ENCODE measurements around the gene BNC2.
"Not testable (repeated sequence)": the region's sequence is repeated elsewhere in the genome, so short reads cannot be mapped to it uniquely, and the experiment has no call there.

BNC2 gene

DNA sequence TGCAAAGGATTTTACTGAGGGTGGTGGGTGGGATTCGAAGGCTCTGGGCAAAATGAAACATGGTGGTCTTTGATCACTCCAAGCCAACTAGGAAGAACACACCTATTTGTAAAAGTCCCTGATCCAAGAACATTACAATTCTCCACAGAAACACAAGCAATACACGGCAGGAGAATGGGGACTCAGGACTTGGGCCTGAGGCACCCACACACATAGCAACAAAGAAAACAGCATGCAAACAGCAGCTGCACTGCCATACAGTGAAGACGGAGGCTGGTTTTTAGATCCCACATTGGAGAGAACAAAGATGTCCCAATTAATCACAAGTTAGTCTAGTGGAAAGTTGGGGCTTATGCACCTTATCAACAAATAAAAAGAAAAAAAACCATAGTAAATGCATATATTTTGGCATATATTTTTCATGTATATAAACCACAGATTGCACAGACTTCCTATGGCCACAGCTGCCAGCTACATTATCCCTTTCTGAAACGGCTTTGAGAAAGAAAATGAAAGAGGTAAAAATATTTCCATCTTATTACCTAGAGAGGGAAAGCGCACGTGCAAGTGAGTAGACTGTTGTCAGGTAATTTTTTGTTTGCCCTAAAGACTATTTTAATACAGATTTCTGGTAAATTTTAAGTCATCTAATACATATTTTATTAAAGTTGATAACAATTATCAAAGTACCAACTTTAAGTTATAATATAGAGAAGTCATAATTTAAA, 410.9 kb downstream of the BNC2 start:
- DNase-seq (ENCODE audit: low read depth in 2 of 2, low spot score in 1 of 2): no peak

DNA sequence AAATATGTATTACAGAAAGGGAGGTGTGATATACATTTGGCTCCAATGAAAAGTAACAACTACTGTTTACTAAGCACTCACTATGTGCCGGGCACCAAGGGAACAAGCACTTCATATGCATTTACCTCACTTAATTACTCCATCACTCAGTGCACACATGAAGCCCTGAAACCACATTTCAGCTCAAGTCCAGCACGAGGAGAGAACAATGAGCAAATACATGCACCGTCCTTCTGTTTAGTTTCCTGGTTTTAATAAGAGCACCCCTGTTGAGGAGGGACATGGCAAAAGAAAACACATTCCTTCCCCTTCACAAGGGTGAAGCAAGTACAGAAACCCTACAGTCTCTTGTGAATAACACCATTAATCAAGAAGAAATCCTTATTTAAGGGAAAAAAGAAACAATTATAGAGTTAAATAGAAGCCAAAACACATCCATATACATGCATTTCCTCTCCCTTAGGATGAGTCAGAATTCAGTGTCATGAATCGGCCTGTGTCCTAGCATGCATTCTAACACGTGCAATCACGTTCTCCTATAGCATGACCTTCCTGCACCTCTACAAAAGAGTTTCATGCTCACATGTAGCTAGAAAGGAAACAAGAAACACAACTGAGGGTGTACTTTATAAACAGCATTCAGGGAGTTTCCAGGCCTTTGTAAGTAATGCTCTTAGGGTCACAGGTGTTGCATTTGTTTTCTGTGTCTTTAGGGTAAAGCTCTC, 411.6 kb downstream of the BNC2 start:
- DNase-seq (ENCODE audit: low read depth in 2 of 2, low spot score in 1 of 2): no peak

DNA sequence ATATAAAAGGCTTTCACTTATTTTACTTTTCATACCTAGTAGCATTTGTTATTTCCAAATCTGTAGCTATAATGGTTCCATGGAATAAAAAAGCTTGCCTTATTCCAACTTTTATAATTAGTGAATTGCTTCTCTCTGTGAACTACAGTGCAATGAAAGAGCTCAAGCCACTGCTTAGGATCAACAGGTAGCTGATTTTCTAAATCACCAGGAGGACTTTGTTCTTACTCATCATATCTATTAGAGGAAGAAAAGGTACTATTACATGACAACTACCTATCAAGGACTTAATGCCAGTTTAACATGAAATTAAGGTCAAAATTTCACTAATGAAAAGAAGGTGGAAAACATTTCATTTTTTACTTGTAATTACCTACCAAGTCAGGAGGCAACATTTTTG, 414.6 kb downstream of the BNC2 start:
- no peak for DNase-seq (ENCODE audit: low read depth in 2 of 2, low spot score in 1 of 2)

DNA sequence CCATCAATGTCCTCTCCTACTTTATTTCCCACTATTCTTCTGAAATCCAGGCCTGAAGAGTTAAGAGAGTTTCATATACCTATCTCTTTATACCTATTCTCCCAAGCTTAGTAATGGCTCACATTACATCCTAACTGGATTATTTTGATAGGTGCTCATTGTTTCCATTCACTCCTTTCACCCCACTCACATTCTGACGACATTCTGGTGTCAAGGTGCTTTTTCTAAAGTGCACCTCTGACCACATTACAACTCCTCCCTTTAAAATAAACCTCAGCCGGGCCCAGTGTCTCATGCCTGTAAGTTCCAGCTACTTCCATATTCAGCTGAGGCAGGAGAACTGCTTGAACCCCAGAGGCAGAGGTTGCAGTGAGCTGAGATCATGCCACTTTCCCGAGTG, 417.1 kb downstream of the BNC2 start:
- DNase-seq (ENCODE audit: low read depth in 2 of 2, low spot score in 1 of 2): no peak

DNA sequence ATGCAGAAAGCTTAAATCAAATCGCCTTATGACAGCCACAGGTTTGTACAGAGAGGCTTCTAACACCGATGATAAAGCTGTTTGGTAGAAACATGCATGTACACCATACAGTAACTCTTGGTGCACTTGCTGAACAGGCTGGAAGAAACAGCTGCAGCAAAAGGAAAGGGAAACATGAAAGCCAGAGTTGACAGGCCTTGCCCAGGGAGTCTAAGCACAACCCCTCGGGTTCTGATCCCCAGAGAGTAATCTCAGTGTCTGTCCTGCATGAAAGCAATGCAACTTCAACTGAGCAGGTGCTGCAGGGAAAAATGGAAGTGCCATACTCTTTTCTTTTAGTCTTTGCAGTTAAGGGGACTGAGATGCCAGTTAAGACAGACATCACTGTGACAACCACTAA, 419.9 kb downstream of the BNC2 start:
- DNase-seq (ENCODE audit: low read depth in 2 of 2, low spot score in 1 of 2): no peak

DNA sequence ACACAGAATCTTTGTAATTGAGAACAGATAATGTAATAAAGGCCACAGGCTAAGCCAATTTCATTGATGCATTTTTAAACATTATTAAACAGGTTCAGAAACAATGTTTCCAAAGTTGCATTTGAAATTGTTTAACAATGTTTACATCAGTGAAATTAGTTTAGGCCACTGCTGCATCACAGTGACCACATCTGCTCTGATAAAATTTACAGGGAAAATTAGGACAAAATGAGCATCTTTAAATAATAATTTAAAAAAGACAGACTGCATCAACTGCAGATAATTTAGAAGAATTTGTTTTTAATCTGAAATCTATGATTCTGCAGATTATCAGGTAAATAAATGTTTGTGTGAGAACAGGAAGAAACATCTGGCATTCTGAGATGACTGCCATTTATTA, 420.4 kb downstream of the BNC2 start:
- no peak for DNase-seq (ENCODE audit: low read depth in 2 of 2, low spot score in 1 of 2)

DNA sequence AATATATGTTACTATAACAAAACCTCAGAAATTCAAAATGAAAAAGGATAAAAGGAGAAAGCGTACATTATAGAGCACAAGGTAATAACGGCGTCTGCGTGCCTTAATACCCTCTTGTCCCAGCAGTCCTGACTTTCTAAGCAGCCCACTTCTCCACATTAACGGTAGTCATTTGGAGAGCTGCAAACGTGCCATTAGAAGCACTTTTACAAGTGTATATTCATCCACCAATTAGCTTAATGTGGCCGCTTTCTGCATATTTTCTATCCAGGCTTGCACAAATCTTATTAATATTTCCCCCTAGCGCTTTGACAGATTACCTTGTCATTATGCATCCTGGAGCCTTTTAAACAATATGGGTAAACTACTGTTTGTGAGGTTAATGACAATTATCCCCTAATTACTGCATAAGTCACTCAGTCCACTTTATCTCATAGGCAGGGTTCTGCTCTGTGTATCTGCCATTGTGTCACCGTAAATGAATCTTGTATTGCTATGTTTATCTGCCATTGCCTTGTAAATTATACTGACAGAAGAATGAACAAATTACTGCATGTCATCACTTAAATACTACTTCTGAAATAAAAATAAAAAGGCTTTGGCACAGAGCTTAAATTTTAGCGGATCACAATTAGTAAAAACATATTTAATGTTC, 421.3 kb downstream of the BNC2 start:
- DNase-seq (ENCODE audit: low read depth in 2 of 2, low spot score in 1 of 2): no peak

DNA sequence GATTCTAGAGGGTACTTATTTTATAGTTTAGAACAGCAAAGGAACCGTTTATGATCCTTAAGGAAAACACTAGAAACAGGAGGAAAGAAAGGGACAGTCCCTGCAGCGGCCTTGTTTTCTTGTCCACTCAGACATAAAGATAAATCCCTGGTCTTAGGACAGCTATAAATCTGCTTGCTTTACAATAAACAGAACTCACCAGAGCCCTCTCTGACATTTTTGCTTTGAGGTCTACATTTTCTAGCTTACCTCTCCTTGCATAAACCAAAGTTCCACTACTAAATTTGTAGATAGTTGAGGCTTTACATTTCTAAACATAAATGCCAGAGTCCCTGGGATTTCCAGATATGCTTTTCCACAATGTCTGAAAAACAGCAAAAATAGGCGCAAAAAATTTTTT, 422.5 kb downstream of the BNC2 start:
- DNase-seq (ENCODE audit: low read depth in 2 of 2, low spot score in 1 of 2): no peak

DNA sequence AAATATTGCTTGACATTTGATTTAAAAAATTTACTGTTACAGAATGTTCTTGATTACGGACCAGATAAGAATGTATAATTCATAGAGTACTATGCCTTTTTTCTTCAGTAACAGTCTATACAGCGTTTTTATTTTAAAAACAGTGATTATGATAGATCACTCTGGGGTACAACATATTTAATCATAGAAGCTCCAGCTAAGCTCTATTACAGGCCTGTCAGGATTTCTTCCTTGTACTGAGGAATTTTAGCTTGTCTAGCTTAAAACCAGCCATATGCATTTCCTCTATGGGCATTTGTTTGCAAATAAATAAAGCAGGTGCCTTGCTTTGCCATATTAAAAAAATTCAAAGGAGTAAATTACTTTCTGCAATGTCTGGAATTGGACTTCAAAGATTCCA, 423.8 kb downstream of the BNC2 start:
- DNase-seq (ENCODE audit: low read depth in 2 of 2, low spot score in 1 of 2): no peak

DNA sequence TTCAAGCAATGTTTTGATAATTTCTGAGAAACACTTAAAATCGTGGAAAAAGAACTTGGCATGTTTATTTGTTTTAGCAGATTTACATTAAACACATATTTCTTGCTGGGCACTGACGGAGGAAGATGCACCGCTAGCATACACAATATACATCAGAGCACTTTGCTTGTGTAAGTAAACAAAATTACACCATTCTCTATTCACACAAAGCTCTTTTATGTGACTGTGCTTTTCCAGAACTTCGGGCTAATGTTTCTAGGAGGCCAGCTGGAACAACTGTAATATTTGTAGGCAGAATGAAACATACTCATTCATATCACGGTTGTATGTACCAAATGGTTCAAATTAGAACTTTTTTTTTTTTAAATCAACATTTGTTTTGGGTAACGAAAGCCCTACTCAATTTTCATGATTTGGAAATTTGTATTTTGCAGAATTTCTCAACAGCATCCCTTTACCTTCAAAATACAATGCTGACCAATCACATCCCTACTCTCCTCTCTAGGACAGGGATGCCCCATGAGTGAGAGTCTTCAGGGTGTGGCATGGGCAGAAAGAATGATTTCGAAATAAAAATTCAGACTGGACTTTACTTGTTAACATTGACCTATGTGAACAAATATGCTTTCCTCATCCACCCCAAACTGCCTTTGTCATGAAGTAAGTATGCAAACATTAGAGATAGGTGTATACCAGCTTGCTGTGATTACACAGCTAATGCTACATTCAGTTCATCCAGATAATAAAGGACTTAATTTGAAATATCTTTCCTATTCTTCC, 425.1 kb downstream of the BNC2 start:
- DNase-seq (ENCODE audit: low read depth in 2 of 2, low spot score in 1 of 2): no peak

DNA sequence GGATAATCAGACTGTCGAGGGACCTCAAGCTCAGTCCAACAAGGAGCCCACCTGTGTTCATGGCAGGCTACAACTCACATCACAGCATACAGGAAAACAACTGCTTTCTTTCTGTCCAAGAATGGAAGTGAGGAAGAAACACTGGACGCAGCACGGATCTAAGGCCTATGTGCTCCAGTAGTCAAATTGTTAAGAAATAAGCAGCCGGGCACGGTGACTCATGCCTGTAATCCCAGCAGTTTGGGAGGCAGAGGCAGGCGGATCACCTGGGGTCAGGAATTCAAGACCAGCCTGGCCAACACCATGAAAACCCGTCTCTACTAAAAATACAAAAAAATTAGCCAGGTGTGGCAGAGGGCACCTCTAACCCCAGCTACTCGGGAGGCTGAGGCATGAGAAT, 427.8 kb downstream of the BNC2 start:
- DNase-seq (ENCODE audit: low read depth in 2 of 2, low spot score in 1 of 2): no peak

DNA sequence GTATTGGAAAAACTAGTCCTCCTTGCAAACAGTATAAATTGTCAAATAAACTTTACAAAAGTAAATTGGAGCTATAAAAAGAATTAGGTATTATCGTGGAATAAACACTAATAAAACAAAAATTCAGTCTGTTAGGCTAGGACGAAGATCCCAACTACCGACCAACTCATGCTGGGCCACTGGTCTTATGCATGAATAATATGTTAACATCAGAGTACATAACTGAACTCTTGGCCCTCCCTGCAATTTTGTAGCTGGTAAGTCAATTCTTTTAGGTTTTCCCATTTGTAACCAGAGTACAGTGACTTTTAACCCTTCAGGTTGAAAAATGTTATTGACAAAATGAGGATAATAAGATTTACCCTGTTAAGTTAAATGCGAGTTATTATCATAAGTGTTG, 428.7 kb downstream of the BNC2 start:
- DNase-seq (ENCODE audit: low read depth in 2 of 2, low spot score in 1 of 2): no peak

DNA sequence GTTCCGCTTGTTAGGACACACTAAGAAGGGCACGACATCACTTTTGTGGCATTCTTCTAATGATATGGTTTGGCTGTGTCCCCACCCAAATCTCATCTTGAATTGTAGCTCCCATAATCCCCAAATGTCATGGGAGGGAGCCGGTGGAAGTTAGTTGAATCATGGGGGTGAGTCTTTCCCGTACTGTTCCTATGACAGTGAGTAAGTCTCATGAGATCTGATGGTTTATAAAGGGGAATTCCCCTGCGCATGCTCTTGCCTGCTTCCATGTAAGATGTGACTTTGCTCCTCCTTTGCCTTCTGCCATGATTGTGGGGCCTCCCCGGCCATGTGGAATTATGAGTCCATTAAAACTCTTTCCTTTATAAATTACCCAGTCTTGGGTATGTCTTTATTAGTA, 431.6 kb downstream of the BNC2 start:
- DNase-seq (ENCODE audit: low read depth in 2 of 2, low spot score in 1 of 2): not testable (repeated sequence)

DNA sequence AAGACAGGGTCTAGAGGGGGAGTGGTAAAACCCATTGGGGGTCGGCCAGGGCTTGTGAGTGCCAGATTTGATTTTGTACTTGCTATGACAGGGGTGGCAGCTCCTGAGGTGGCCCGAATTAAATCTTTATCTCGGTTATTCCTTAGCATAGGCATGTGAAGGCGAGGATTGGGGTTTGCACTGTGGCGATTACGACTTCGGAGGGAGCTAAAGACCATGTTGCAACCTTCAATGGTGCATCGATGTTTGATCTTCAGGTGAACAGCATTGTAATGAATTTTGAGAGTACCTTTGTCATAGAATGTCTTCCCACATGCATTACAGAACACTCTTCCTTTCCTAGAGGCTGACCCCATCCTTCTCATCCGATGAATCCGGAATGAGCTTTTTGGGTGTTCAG, 433.9 kb downstream of the BNC2 start:
- DNase-seq (ENCODE audit: low read depth in 2 of 2, low spot score in 1 of 2): no peak

DNA sequence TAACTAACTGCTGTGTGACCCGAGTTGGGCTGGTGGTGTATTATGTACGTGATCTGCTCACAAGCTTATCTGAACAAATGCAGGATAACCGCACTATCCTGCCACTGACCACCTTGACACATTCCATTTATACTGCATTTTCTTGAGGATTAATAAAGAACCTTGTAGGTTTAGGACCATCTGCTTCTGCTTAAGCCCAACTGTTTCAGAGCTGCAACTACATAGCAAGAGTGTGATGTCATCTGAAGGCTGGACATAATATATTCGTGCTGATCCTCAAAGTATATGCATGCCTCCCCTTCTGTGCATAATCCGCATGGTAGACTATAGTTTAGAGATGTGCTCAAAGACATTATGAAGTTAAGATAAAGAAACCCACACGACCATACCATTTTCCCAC, 435.9 kb downstream of the BNC2 start:
- no peak for DNase-seq (ENCODE audit: low read depth in 2 of 2, low spot score in 1 of 2)

DNA sequence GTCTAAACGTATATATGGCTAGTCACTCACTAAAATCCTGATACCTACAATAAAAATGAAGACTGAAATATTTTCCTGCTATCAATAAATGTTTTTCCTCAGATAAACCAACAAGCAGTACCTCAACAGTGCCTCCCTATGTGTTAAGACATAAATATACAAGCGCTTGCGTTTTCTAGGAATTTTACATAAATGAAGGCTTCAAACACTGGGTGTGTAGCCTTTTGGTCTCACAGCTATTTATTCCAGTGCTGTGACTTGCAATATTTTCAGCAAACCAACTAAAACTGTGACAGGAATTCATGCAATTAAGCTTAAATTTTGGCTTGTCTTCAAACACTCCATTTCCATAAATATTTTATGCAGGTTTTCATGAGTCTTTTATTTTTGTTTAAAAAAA, 437.0 kb downstream of the BNC2 start:
- no peak for DNase-seq (ENCODE audit: low read depth in 2 of 2, low spot score in 1 of 2)

DNA sequence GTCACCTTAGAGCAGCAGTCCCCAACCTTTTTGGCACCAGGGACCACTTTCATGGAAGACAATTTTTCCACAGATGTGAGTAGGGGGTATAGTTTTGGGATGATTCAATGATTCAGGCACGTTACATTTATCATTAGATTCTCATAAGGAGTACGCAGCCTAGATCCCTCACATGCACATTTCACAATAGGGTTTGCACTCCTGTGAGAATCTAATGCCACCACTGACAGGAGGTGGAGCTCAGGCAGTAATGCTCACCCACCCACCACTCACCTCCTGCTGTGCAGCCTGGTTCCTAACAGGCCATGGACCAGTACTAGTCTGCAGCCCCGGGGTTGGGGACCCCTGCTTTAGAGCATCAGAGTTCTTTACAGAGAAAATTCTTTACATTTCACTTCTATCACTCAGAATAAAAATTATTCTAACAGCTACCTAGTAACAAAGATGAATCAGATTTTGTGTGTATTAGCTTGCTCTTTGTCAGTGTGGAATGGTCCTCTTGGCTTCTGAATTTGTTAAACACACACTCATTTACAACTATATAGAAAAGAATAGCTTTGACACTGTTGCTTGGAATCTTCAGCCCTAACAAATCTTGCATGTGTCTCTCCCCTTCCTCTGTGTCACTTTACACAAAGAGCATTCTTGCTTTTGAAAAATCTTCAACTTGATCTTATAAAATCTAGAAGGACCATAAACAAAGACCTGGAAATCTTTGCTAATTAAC, 438.6 kb downstream of the BNC2 start:
- DNase-seq (ENCODE audit: low read depth in 2 of 2, low spot score in 1 of 2): no peak

DNA sequence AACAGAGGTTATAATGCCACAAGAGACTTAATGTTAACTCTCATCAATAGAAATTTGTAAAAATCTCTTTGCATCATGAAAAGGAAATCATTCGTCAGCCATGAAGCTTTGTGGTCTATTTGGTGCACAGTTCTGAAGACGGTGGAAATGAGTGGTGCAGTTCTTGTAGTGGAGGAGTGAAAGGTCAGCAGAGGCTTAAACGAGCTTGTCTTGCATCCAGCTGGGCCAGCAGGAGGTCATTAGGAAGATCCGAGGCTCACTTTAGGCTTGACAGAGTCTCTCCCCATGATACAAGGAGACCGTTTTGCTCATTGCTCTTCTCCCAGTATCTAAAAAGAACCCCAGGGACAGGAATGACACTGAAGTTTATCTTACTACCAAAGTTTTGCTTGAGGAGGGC, 440.8 kb downstream of the BNC2 start:
- DNase-seq (ENCODE audit: low read depth in 2 of 2, low spot score in 1 of 2): no peak

DNA sequence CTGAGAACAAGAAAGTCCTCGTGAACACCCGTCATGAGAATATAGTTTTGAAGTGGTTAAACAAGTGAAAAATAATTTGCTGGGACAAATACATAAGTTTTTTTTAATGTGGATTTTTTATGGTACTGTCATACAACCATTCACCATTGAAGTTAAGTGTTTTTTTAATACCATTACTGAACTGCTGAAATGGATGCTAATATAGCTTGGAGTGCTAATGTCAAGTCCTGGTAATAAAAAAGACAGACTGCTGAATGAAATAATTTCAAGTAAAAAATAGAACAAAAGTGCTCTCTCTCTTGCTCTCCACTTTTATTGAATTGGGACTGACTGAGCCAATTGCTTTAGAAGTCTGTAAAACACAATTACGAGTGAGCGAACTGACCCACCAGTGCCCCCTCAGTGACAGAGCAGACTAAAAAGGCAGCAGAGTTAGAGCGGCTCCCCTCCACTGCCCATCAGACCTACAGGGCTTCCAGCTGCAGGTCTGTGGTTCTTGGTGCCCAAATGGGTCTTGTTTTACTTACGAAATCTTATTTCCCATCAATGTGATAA, 442.5 kb downstream of the BNC2 start:
- DNase-seq (ENCODE audit: low read depth in 2 of 2, low spot score in 1 of 2): no peak

DNA sequence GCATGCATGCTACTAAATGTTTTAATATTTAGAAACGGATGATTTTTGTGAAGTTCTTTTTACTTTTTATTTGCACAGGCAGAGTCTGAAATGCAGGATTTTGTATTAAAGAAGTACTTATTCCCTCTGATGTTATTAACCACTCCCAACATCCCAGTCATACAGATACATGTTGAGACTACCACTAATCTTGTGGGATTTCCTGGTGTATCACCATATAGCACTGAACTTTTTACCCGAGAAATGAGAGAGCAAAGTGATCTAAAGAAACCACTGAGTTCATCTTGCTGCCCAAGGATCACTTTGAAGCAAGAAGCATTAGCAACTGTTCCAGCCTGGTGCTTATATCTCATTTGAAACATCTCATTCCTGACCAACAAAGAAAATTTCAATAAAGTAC, 443.8 kb downstream of the BNC2 start:
- no peak for DNase-seq (ENCODE audit: low read depth in 2 of 2, low spot score in 1 of 2)

Data from stimulated activated CD8-positive, alpha-beta memory T cell treated with anti-CD3 and anti-CD28 coated beads, Interleukin-4, amount 100 ng/mL, for 4 hours (primary cell).